HG03060 (cell line): Measurements from ENCODE around the gene GRM2.

Experiments used
- ATAC-seq: cut with Tn5 transposase; IDR thresholded peaks from one replicate; pipeline ENCODE4 v1.9.1; 2021; ENCODE audit warnings: low read depth, moderate number of reproducible peaks; ENCODE audit not compliant: unreplicated experiment

GRM2 gene

GRCh38 chr3:51703761-51704510, 2.9 kb upstream of the GRM2 start:
- no peak for ATAC-seq

- ATAC-seq = no peak
Observed at GRCh38 chr3:51704511-51704950, 2.3 kb upstream of the GRM2 start.

DNA sequence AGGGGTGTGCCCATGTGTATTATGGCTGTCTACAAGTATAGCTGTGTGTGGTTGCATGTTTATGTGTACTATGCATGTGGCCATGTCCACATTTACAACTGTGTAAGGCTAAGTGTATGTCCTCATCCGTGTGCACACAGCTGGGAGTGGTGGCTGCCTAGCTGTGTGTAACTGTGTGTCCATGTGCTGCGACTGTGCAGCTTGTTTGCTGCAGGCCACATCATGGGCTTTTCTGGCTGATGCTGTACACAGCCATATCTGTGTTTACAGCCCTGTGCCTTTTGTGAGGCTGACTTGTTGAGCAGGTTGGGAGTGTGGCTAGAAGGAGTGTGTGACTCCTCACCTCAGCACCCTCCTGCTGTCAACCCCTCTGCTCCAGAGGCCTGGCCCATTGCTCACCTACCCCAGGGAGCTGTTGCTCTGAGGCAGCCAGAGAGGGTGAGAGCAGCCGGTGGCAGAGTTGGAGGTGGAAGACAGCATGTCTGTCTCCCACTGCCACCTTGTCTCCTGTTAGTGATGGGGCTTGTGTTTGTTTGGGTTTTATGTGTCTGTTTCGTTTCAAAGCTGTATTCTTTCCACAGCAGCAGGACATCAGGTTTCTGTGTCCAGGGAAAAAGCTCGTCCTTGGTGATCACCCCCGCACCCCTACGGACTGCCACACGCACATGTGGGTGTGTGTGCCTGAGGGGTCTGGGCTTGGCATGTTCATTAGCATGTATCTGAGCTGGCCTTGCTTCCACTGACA, 1.4 kb upstream of the GRM2 start:
- no peak for ATAC-seq

- ATAC-seq = no peak
Observed at GRCh38 chr3:51706021-51706485, 815 bp upstream of the GRM2 start.

- no peak for ATAC-seq
Observed at GRCh38 chr3:51708216-51708845, 1.5 kb downstream of the GRM2 start.

- no peak for ATAC-seq
Observed at GRCh38 chr3:51709004-51709420, 2.1 kb downstream of the GRM2 start.

DNA sequence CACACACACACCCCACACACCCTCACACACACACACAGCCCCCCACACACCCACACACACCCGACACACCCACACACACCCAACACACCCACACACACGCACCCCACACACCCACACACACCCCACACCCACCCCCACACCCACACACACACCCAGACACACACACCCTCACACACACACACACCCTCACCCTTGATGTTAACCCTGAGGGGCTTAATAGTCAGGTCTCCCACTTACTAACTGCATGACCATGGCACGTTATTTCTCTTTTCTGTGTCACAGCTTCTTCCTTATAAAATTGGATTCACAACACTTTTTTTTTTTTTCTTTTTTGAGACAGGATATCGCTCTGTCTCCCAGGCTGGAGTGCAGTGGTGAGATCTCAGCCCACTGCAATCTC, 2.8 kb downstream of the GRM2 start:
- no peak for ATAC-seq

DNA sequence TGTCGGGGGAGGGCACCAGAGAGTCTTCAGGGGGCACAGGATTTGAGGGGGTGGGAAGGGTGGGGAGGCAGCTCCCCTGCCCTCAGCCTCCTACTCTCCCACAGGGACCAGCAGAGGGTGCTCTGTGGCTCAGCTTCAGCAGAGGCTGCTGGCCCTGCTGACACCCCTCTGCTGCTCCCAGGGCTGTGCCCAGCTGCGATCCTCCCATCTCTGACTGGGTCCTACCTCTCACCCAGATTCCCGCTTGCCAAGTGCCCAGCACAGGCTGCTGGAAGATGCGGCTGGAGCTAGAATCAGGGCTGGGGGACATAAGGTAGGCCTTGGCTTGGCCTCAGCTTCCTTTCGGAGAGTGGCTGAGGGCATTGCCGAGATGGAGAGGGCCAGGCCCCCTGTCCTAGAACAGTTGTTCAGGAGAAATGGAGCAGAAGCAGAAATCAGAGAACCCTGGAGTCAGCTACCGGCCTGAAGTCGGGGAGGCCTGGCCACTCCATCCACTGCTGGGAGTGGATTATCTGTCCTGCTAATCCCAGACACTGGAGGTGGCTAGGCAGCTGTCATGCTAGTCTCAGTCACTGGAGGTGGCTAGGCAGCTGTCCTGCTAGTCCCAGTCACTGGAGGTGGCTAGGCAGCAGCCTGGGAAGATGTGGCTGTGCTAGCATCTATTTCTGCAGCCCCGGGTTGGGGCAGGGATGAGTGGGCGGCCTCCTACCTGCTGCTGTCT, 3.9 kb downstream of the GRM2 start:
- no peak for ATAC-seq

DNA sequence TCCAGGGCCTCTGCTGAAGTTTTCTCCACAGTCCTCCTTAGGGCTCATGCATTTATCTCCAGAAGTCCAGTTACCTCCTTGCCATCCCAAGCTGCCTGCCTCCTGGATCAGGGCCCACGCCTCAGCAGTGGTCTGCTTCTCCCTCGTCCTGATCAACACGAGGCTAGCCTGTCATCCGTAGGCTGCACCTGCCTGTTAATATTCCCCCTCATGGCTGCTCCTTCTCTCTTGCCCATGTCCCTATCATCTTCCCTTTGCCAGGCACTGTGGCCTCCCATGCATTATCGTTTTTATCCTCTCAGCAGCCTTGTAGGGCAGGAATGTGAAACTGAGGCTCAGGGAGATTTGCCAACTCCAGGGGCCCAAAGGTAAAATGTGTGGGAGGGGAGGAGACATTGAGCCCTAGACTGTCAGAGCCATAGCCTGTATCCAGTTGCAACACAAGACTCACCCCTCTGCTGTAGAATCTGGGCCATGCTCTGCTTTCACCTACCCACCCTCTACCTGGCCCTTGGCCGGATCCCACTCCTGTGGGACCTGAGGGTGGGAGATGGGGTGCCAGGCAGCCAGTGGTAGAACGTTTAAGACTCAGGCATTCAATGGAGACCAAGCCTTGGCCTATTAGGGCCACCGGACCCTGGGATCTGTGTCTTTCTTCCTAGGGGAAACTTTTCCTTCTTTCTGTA, 4.6 kb downstream of the GRM2 start:
- no peak for ATAC-seq

GRCh38 chr3:51712038-51712420, 5.2 kb downstream of the GRM2 start:
- no peak for ATAC-seq

GRCh38 chr3:51712511-51712931, 5.7 kb downstream of the GRM2 start:
- no peak for ATAC-seq

GRCh38 chr3:51712963-51713362, 6.1 kb downstream of the GRM2 start:
- no peak for ATAC-seq

DNA sequence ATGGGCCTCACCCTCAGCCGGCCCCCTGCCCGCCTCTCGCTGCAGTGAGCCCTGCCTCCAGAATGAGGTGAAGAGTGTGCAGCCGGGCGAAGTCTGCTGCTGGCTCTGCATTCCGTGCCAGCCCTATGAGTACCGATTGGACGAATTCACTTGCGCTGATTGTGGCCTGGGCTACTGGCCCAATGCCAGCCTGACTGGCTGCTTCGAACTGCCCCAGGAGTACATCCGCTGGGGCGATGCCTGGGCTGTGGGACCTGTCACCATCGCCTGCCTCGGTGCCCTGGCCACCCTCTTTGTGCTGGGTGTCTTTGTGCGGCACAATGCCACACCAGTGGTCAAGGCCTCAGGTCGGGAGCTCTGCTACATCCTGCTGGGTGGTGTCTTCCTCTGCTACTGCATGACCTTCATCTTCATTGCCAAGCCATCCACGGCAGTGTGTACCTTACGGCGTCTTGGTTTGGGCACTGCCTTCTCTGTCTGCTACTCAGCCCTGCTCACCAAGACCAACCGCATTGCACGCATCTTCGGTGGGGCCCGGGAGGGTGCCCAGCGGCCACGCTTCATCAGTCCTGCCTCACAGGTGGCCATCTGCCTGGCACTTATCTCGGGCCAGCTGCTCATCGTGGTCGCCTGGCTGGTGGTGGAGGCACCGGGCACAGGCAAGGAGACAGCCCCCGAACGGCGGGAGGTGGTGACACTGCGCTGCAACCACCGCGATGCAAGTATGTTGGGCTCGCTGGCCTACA, 8.5 kb downstream of the GRM2 start:
- no peak for ATAC-seq

DNA sequence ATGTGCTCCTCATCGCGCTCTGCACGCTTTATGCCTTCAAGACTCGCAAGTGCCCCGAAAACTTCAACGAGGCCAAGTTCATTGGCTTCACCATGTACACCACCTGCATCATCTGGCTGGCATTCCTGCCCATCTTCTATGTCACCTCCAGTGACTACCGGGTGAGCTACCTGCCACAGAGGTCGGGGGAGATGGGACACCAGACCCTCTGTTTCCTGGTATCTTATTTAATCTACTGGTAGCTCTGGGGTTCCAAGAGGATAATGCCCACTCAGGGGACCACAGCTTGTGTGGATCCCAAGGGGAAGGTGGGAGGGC, 9.1 kb downstream of the GRM2 start:
- no peak for ATAC-seq

DNA sequence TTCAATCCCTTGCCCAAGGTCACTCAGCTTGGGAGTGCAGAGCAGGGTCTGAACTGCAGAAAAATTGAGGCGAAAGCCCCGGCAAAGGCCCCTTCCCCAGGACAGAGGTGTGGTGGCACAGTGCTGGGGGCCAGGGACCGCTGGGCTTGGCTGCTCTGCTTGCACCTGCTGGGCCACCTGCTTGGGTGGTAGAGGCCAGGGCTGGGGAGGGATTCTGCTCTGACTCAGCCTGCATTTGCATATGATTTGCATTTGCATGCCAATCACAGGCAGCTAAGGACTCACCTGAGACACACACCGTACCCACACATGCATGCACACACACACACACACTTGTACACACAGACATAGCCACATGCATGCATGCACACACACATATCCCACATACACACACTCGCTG, 9.9 kb downstream of the GRM2 start:
- ATAC-seq = no peak

DNA sequence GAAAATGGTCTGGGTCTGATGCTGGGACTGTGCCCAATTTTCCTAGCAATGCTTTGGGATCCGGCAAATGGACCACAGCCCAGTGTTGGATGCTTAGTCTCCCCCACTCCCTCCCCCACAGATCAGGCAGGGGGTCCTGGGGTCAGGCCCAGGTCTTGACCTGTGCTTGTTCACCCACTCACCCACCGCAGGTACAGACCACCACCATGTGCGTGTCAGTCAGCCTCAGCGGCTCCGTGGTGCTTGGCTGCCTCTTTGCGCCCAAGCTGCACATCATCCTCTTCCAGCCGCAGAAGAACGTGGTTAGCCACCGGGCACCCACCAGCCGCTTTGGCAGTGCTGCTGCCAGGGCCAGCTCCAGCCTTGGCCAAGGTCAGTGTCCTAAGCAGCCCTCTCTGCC, 10.6 kb downstream of the GRM2 start:
- ATAC-seq = no peak

DNA sequence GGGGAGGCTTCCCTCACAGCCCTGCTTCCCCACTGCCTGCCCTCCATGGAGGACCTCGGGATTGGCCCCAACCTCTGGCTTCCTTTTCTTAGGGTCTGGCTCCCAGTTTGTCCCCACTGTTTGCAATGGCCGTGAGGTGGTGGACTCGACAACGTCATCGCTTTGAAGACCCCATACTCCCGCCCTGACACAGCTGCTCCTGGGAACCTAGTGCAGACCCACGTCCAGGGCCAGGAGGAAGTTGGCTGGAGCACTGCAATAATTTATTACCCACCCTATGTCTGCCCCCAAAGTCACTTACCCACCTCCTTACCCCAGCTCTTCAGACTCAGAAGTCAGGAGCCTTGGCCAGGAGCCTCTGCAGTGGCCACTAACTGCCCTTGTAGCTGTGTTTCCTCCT, 11.1 kb downstream of the GRM2 start:
- ATAC-seq = no peak

DNA sequence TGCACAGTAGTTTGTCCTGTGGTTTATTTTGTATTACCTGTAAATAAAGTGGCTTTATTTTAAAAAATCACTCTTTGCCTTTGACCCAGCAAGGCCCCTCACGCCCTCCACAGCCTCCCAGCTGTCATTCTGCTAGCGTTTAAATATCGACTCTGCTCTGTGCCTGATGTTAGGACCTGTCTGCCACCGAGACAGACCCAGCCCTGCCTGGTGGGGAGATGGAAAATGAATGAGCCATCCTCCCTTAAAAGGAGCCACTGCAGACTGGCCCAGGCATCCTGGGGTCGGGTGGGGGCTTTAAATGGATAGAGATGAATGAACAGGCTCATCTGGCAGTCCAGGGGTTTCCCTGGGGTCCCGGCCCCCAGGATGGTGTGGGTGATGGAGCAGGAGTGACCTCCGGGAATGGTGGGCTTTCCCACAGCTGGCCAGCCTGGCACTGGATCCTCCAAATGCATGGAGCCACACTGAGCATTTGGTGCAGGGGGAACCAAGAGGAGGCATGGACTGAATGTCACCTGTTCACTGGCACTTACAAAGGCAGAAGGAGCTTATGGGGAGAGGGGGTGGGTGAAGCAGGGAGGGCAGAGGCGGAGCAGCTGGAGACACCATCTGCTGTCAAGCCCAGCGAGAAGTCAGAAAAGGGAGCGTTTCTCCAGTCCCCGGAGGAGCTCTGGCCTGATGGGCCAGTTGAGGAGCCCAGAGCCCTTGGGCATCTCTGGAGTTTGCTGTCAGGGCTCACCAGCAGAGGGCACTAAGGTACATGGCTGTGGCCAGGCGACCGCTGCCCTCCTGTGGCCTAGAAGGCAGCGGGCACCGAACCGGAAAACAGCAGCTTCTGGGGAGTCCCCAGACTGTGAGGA, 11.9 kb downstream of the GRM2 start:
- ATAC-seq = no peak
